ENCODE measurements around the gene TLR10. TPM values are rescaled to one million over a fixed set of nuclear protein-coding genes. Genes with fewer than 3 reads are reported as not detected.

TLR10 gene
- polyA plus RNA-seq (2012; ENCODE audit: insufficient read depth, insufficient read length, low read depth) = not detected

- H3K9me3 ChIP-seq = no peaks in the 10 kb centered on the region
- peaks cover 5% of the 10 kb centered on the region for H3K27me3 ChIP-seq
- peak; percentile 55 for DNase-seq
- no peak within 1 kb of the TSS for H3K4me3 ChIP-seq (ENCODE audit: low read depth, low read length)
- H3K36me3 ChIP-seq = no peaks in the 10 kb centered on the region
- no peaks in the 10 kb centered on the region for H3K4me1 ChIP-seq
- TF ChIP-seq CTCF (IDR thresholded peaks at IDR 0.05; ENCODE audit: low read depth, low read length) = peak; percentile 57
These were observed at the start of gene TLR10 for GRCh38 chr4:38782452-38783108. Gene TLR10 (minus strand): TSS chr4:38782990. CDS start chr4:38775590, 7,400 bp downstream.

GRCh38 chr4:38832206-38832605 is 49.4 kb upstream of the TLR10 start:
- H3K36me3 ChIP-seq = no peaks in the 10 kb centered on the region
- no peaks in the 10 kb centered on the region; the same call in 1 of the 2 replicates for H3K9me3 ChIP-seq
- H3K27me3 ChIP-seq = peaks cover 1% of the 10 kb centered on the region; the same call in 1 of the 2 replicates
- H3K4me1 ChIP-seq = no peaks in the 10 kb centered on the region
- no peak for TF ChIP-seq CTCF (IDR thresholded peaks at IDR 0.05; ENCODE audit: low read depth, low read length)
- H3K4me3 ChIP-seq (ENCODE audit: low read depth, low read length) = no peak overlapping the region
- no peak for DNase-seq

GRCh38 chr4:38831653-38832052 is 48.9 kb upstream of the TLR10 start:
- Histone ChIP-seq H3K4me1 (no peaks in the 10 kb centered on the region), H3K27me3 (no peaks in the 10 kb centered on the region), H3K36me3 (no peaks in the 10 kb centered on the region), H3K4me3 (ENCODE audit: low read depth, low read length) (no peak overlapping the region), H3K9me3 (no peaks in the 10 kb centered on the region)
- TF ChIP-seq CTCF (IDR thresholded peaks at IDR 0.05; ENCODE audit: low read depth, low read length) = no peak
- DNase-seq = no peak

GRCh38 chr4:38829237-38829636 is 46.4 kb upstream of the TLR10 start:
- Histone ChIP-seq H3K4me3 (ENCODE audit: low read depth, low read length) (no peak overlapping the region), H3K9me3 (no peaks in the 10 kb centered on the region), H3K36me3 (no peaks in the 10 kb centered on the region), H3K27me3 (no peaks in the 10 kb centered on the region), H3K4me1 (no peaks in the 10 kb centered on the region)
- no peak for DNase-seq
- no peak for TF ChIP-seq CTCF (IDR thresholded peaks at IDR 0.05; ENCODE audit: low read depth, low read length)

GRCh38 chr4:38823766-38824165 is 41.0 kb upstream of the TLR10 start:
- H3K36me3 ChIP-seq = no peaks in the 10 kb centered on the region

More at GRCh38 chr4:38823766-38824165, 41.0 kb upstream of the TLR10 start:
- H3K27me3 ChIP-seq = no peaks in the 10 kb centered on the region
- H3K9me3 ChIP-seq = no peaks in the 10 kb centered on the region
- H3K4me3 ChIP-seq (ENCODE audit: low read depth, low read length) = no peak overlapping the region
- no peaks in the 10 kb centered on the region for H3K4me1 ChIP-seq
- DNase-seq = no peak
- TF ChIP-seq CTCF (IDR thresholded peaks at IDR 0.05; ENCODE audit: low read depth, low read length) = no peak
